ELR (cell line): ENCODE results near the gene CASP3.
A peak's percentile ranks its signal among the peaks of the same experiment; 100 is the strongest.

Source experiments
- DNase-seq: peaks from one replicate; pipeline ENCODE4 v3.0.0-alpha.2; 2015; ENCODE audit warnings: low read depth

Gene CASP3

DNA sequence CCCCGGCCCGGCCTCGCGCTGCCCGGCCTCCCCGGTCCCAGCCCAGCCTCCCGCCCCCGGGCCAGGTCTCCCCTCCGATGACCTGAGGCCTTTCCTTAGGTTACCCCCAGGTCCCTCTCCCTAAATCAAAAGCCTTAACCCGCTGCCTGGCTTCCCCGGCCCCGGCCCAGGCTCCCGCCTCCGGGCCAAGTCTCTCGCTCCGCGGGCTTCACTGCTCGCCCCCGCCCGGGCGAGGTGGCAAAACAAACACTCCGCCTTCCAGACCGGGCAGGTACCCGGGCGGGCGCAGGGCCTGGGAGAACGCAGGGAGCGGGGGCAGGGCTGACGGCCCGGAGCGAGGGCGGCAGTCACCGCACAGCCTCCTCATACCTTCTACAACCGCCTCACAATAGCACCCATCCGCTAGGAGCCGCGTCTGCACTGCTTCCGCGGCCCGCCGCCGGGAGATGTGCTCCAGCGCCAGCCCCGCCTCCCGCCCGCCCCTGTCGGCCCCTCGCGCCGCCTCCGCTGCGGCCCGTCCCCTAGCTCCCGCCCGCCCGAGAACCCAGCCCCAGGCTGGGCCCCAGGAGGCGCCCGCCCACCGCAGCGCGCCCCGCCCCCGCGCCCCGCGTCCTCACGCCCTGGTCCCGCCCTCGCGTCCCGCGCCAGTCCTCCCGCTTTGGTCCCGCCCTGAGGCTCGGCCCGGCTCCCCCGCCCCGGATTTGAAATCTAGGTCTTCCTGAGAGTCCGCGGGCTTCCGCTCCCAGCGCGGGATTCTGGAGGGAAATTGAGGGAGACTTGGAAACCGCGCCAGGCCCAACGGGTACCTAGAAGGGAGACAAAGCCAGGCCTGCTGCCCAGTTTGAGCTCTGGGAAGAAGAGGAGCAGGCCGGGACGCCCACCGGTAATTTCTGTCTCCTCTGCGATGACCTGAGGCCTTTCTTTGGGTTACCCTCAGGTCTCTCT, at the start of gene CASP3, which contains the start of gene PRIMPOL:
Gene CASP3 (minus strand): TSS at position 422 of the 945 bp plus-strand sequence. CDS start 10,994 bp downstream, outside the sequence.
Gene PRIMPOL (plus strand): TSS at position 713 of the 945 bp plus-strand sequence. CDS start 7,403 bp downstream, outside the sequence.
- peak; percentile 95 for DNase-seq

DNA sequence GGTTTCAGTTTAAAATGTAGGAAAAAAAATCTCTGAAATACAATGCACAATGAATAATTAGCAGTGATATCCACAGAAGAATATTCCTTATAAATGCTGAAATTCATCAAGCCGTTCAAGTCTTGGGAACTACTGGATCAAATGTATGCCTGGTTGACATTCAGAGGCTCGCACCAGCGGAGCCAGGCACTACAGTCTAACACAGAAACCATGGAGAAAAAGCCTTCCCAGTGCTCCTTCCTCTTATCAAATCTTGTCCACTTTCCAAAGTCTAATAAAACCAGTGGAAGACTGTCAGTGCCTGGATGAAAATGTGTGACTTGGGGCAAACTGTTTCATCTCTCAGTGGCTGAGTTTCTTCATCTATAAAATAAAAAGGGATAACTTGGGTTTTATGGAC, 48.7 kb upstream of the CASP3 start:
- DNase-seq = no peak

DNA sequence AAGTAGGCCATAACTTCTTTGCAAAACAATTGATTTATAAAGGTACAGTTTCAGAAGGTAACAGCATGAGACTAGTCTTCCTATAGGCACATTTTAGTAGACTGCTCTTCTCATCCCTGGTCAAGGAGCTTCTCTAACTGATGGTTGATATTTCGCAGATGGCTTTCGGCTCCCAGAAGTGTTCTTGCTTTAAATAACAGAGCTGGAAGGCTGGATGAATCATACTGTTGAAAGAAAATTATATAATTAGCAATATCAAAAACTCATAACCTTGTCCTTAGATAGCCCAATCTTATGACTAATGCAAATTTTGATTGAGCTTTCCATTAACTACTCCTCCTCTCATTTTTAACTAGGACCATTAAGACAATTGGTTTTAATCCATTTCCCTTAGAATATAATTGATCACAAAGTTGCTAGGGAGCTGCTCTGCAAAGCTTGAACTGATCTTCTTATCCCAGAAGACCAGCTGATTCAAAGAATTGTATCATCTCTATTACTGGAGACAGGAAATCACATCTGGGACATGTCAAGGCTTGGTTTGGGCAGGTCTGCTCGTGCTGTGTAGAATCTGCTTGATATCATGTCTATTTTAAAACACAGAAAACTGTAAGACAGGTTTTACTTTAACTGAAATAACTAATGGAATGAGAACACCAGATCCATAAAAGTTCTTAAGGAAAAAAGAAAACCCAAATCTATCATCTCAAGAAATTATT, 46.1 kb upstream of the CASP3 start:
- no peak for DNase-seq

DNA sequence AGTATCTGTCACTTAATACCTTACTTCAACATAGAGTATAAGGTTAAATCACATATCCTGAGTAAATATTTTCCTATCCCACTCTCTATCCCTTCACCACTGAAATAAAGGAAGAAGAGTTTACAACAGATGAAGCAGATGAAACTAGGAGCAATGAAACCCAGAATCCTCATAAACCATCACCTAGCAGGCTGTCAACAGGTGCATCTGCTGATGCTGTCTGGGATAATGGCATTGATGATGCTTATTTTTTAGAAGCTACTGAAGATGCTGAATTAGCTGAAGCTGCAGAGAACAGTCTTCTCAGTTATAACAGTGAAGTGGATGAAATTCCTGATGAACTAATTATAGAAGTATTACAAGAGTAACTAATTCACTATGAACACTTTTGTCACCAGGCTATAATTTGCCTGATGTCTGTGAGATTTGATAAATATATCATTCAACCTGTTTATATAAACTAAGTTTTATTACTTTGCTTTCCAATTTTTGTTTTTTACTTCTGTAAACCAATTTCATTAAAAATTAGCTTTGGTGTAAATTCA, 45.2 kb upstream of the CASP3 start:
- DNase-seq = no peak

DNA sequence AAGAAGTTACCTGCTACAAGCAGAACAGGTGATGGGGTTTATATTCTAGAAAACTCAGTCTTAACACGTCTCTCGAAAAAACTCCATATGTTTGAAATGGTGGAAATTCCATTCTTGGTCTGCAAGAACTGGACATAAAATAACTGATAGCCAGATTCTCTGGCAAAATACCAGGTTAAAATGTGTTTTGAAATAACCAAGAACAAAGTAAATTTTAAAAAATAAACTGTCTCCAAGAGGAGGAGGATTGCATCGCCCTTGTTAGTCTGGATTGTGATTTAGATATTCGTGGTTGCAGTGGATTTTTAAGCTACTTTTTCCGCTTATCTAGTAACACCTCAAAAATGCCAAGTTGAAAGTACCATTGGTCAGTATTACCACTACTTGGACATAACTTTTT, 43.8 kb upstream of the CASP3 start:
- DNase-seq = no peak

DNA sequence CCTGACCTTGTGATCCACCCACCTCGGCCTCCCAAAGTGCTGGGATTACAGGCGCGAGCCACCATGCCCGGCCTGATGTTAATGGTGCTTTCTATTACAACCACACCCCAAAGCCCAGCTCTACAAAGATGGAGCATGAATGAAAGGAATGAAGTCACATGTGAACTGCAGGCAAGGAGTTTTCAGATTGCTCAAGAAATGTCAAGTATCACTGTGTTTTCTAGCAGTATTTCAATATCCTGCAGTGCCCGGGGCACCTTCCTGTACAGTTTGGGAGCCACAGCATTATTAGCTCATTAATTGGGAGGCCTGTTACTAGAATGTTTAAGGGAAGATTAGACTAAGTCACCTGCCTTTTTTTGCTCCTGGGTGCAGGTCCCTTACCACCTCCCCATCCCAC, 40.4 kb upstream of the CASP3 start:
- DNase-seq = no peak

DNA sequence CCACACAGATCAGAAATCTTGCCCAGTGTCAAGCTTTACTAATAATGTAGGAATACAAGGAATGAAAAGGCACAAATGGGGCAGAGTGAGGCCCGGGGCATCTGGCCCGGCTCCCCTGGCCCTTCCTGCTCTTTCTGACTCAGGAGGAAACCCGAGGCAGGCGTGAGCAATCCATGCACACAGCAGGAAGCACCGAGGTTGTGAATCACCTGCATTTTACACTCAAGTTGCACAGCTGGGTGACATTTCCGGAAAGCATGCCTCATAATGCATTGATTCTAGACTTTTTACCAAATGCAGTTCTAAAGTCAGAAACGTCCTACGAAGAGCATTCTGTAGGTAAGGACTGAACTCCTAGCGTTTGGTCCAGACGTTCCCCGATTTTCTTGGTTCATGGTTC, 39.2 kb upstream of the CASP3 start:
- DNase-seq = peak; percentile 97

DNA sequence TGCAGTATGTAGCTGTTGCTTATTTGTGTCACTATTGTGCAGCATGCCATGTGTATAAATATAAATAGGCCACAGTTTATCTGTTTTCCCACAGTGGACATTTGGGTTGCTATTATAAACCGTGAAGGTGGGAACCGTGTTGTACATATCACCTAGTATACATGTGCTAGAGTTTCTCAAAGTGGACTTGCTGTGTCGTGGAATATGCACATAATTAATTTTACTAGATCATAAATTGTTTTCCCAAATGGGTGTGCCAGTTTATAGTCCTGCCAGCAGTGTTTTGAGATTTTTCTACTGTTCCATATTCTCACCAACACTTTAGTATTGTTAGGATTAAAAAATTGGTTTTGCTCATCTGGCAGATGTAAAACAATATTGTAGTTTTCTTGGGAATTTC, 38.8 kb upstream of the CASP3 start:
- DNase-seq = no peak

DNA sequence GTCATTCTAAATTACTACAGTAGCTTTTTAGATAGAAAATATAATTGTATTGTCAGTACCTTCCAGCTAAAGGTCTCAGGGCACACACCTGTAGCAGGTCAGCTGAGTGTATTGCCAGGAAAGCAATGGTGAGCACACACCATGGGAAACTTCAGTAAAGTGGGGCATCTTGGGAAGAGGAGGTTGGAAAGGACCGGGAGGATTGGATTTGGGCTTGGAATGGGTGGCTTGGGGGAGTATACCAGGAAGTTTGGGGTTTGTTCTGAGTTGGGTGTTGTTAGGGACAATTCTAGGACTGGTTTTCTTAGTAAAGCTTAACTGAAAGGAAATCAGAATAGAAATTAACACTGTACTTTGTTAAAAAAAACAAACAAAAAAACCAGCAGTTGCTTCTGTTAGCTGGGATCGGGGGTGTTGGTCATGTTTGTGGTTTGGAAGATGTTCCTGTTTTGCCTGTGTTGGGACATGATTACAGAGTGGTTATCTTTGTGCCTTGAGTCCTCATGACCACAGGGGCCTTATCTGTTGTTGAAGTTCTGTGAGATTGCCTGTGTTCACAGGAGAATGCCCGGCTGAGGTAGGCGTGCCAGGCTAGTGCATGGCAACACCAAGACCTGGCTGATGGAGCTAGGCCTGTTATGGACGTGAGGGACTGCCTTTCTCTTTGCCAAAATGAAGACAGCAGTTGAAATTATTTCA, 35.4 kb upstream of the CASP3 start:
- DNase-seq = no peak

DNA sequence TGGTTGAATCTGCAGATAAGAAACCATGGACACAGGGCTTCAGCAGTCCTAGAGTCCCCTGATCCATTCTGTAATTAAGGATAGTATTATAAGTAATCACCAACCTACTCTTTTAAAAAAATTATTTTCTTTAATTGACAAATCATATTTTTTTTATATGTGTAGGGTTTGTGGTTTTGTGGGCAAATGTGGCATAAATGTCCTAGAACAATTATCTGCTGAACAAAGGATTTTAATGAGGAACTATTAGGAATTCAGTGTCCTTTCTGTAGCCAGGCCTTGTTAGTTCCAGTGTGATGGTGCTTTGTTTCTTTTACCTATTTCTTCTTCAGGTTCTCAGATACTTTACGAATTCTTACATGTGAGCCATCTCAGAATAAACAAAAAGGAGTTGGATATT, 32.7 kb upstream of the CASP3 start:
- DNase-seq = no peak

DNA sequence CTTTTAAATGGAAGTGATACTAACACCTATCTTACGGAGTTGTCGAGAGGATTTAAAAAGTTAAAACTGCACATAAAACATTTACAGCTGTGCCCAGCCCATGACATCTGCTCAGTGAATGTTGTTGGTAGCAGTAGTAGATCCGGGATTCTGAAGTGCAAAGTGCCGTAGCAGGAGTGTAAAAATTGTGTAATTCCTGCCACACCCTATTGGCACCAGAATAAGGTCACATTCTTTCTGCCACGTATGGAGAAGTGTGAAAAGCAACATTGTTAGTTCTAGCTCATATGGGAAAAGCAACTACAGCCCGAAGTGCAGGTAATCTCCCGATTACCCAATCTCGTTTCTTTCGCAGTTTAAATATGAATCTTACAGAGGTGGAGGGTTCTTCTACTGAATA, 31.5 kb upstream of the CASP3 start:
- no peak for DNase-seq

DNA sequence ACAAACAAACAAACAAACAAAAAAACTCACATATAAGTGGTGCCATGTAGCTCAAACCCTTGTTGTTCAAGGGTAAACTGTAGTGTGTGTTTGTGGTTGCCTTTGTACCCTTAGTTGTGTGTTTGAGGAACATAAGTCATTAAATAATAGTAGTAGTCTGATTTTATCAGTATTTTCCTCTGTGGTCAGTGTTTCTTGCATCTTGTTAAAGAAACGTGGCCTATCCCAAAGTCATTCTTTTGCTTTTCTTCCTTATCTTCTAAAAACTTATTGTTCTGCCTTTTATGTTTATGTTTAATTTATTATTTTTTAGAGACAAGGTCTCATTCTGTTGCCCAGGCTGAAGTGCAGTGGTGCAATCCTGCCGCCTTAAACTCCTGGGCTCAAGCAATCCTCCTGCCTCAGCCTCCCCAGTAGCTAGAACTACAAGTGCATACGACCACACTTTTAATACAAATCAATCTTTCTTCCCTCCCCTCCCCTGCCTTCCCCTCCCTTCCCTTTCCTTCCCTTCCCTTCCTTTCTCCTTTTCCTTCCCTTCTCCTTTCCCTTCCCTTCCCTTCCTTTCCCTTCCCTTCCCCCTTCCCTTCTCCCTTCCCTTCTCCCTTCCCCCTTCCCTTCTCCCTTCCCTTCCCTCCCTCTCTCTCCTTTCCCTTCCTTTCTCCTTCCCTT, 26.7 kb upstream of the CASP3 start:
- DNase-seq = no peak

DNA sequence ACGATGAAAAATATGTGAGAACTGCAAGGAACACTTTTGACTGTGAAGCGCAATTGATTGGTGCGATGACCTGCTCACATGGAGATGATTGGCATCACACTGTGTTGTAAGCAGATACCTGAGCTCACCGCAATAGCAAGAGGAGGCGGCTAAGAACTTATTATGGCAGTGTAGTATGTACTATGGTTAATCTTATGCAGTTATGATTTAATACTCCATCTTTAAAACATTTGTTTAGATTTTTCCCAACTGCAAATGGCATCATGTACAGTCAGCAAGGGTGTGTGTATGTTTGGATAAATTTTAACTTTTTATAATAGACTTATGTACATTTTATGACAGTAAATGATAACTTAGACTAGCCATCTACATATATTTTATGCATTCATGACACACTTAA, 25.8 kb upstream of the CASP3 start:
- no peak for DNase-seq

DNA sequence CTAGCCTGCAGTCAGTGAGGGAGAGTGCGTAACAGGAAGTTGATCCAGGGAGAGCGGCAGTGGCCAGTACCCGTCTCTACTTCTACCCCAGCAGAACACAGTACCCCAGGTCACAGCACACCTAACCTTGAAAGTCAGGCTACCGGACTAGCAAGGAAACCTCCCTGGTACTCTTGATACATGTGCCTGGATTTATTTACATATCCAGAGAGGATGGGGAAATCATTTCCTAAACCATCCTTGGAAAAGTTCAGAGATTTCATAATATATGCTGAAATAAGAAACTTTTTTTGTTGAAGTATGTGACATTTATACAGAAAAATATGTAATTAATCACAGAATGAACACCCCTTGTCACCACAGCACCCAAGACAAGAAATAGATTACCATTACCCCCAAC, 24.8 kb upstream of the CASP3 start:
- no peak for DNase-seq

DNA sequence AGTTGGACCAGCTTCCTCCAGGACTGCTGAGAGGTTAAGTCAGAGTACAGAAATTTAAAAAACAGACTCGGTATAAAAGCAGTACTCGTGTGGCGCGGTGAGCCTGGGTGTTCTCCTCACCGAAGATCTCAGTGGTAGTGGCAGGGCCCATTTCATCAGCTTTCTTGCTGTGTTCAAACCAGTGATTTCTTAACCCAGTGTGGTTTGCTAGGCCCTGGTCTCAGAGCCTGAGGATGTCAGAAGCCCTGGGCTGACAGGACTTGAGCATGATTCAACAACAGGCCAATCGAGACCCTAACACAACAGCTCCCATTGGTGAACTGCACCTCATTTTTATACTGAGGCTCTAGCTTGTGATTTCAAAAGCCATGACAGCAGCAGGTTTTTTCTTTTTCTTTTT, 23.5 kb upstream of the CASP3 start:
- no peak for DNase-seq

DNA sequence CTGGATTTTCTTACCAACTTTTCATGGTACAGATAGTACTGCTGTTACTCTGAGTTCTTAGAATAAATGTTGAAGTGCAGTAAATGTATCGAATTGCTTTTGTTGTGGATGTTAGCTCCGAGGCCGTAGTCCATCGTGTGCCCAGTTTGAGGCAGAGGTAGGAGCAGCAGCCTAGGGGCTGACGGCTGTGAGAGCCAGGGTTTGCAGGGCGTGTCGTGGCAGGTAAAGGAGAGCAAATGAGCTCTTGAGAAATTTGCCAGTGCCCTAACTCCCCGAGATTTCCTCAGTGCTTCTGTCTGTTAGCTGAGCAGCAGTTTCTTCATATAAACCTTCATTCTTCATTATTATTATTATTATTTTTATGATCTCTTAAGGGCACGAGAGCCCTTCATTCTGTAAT, 21.9 kb upstream of the CASP3 start:
- no peak for DNase-seq

DNA sequence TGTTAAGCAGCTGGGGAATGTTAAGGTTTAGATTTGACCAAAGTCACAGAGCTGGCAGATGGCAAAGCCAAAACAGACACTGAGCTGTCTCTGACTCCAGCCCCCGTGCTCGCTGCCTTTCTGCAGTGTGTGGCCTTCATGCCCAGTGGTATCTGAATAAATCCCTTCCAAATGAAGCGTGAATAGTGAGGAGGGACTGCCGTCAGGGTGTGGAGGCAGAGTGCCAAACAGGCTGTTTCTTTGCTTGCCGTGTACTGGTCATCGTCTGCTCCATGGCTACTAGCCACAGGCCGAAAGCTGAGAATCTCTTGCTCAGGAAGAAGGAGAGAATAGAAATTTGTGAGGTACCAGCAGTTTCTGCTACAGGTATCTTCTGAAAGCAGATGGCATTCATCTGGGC, 20.0 kb upstream of the CASP3 start:
- no peak for DNase-seq

DNA sequence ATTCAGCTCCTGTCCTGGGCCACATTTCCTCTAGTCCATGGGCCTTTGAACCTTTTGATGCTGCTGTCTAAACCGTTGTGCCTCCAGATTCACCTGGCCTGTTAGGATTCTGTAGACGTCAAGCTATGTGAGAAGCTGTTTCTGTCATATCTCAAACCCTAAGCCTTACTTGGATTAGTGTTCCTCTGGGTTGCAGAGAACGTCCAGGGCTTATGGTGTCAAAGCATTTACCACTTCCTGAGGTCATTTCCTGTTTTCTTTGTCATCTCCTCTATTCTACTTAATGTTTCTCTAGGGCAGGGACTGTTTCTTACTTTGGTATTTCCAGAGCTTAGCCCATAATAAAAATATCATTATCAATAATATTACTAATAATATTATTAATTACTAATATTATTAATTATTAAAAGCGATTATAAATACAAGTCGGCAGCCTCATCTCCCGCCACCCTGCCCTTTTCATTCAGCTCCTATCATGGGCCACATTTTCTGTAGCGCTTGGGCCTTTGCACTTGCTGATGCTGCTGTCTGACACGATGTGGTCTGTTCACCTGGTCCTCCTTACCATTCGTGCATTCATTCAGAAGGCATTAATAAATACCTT, 19.4 kb upstream of the CASP3 start:
- peak; percentile 48 for DNase-seq

DNA sequence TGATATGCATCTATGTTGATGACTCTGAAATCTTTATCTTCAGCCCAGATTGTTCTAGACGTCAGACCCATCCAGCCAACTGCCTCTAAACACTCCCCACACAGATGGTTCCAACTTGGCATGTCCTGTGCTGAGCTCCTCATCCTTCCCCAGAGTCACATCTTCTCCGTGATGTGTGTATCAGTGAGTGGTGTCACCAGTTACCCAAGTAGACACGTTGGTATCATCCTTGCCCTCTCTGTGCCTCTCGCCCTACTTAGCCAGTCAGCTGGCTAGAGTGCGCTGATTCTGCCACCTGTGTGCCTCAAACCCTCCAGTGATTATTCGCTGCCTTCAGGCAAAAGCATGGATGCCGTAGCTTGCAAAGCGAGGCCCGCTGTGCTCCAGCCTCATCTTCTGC, 18.8 kb upstream of the CASP3 start:
- no peak for DNase-seq

DNA sequence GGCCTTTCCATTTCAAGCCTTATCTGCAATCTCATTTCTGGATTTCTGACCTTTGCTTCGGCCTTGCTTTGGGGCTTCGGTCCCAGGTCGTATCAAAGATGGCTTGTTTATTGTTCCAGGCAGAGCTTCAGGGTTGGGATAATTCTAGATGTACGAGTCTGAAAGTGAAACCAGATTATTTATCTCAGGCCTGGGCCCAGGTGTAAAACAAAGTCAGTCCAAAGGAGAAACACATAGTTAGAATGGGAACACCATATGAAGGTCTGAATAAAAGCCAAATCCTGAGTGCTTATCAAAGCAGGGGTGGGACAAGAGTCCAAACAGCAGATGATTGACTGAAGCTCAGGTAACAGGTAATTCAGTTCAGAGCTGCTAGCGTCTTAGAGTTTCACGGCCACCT, 17.4 kb upstream of the CASP3 start:
- no peak for DNase-seq
